C4-2B (cell line): ENCODE data around the gene PDE4D.
A peak's percentile ranks its signal among the peaks of the same experiment; 100 is the strongest.

Experiments
- H3K27ac ChIP-seq: fragments of 450-650 bp; 2 replicates; pipeline ENCODE4 v1.5.1; 2017
- ZFX ChIP-seq: fragments of 450-650 bp; IDR thresholded peaks from 2 replicates; pipeline ENCODE4 v1.6.1; 2017
- TF ChIP-seq, protein P1 (sequence below): fragments of 450-650 bp; conservative IDR thresholded peaks from 2 replicates; pipeline ENCODE4 v1.5.1; 2017; ENCODE audit warnings: mild to moderate bottlenecking

Gene PDE4D

DNA sequence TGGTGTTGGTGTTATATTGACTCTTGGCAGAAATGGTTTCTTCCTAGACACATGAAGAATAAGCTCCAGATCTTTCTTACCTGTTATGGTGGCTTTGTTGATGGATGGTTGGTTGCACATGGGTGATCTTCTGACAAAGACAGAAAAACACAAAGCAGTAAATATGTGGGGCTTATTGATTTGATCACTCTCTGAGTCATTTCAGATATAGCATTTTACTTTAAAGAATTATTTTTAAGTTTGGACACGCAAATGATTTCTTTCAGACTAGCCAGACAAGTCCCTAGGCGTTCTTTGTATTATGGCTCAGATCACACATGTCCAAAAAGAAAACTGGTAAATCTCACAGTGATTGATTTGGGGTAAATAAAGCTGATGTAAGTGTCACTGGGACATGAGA is 713.0 kb downstream of the PDE4D start:
- TF ChIP-seq, protein P1, sequence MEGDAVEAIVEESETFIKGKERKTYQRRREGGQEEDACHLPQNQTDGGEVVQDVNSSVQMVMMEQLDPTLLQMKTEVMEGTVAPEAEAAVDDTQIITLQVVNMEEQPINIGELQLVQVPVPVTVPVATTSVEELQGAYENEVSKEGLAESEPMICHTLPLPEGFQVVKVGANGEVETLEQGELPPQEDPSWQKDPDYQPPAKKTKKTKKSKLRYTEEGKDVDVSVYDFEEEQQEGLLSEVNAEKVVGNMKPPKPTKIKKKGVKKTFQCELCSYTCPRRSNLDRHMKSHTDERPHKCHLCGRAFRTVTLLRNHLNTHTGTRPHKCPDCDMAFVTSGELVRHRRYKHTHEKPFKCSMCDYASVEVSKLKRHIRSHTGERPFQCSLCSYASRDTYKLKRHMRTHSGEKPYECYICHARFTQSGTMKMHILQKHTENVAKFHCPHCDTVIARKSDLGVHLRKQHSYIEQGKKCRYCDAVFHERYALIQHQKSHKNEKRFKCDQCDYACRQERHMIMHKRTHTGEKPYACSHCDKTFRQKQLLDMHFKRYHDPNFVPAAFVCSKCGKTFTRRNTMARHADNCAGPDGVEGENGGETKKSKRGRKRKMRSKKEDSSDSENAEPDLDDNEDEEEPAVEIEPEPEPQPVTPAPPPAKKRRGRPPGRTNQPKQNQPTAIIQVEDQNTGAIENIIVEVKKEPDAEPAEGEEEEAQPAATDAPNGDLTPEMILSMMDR: no peak
- no peak for TF ChIP-seq ZFX

DNA sequence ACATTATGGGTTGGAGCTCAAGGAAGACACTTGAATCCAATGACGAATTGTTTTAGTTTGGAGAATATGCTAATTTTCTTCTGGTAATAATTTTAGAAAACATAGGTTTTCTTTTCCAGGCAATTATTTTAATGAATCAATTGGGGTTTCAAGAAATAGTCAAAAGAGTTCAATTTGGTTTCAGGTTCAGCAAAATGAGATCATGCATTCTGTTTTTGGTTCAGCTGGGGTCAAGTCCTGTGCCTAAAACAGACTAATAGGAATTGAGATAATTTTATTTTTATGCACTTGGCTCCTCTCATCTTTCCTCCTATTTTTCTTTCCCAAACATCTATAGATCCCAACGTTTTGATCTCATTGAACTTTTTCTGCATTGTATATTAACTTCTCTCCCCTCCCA is 713.8 kb downstream of the PDE4D start:
- no peak for TF ChIP-seq ZFX
- TF ChIP-seq, protein P1: no peak
- no peak overlapping the region for H3K27ac ChIP-seq

More for the DNA sequence above, 713.0 kb downstream of the PDE4D start:
- H3K27ac ChIP-seq: no peak overlapping the region

GRCh38 chr5:59178482-59178881 is 715.0 kb downstream of the PDE4D start:
- TF ChIP-seq ZFX: no peak
- TF ChIP-seq, protein P1: no peak
- no peak overlapping the region for H3K27ac ChIP-seq

DNA sequence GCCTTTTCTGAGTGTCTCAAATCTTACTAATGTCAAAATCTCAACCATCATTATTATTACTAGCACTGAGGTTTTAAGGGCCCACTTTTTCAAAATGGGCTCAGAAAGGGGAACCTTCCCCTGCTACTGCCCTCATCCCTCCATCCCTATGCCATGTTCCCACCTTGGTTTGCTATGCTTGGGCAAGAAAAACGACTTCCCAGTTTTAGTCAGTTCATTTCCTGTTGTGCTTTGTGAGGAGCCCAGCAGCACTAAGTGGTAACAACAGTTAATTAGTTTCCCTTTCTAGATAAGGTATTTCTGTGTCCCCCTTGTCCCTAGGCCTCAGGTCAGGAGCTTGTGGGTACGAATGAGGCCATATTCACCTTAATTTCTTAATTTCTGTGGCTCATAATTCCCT is 715.5 kb downstream of the PDE4D start:
- no peak for TF ChIP-seq ZFX
- TF ChIP-seq, protein P1: no peak
- no peak overlapping the region for H3K27ac ChIP-seq

GRCh38 chr5:59177644-59178043 is 715.9 kb downstream of the PDE4D start:
- TF ChIP-seq ZFX: no peak
- TF ChIP-seq, protein P1: no peak

DNA sequence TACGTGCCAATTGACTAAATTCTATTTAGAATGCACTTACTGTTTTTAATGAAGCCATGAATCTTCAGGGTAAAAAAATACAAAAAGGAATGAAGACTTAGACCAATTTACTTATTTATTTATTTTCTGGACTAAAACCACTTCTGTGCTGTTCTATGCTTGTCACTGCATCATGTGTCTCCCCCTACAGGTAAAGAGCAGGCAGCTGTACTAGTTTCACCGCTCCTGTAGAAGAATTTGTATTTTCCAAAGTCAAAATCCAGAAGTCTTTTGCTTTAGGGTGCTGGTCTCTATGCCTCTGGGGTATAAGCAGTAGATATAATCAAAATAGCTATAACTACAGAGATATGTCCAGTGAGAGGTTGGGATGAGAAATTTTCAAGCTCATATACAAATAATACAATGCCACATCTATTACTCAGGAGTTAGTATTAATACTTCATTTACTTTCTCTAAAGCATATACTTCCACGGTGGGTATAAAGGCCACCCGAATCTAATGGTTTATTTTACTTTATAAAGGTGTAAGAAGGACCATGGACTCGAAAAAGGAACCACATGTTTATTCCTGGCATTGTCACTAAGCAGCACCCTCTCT is 719.2 kb downstream of the PDE4D start:
- H3K27ac ChIP-seq: no peak overlapping the region
- TF ChIP-seq, protein P1: peak; percentile 97
- TF ChIP-seq ZFX: no peak

More at GRCh38 chr5:59177644-59178043, 715.9 kb downstream of the PDE4D start:
- H3K27ac ChIP-seq: no peak overlapping the region

- no peak for TF ChIP-seq ZFX
- TF ChIP-seq, protein P1: no peak
- no peak overlapping the region for H3K27ac ChIP-seq
These were observed 719.9 kb downstream of the PDE4D start for GRCh38 chr5:59173578-59173977.
